T1000 (cell line): ENCODE measurements around the gene ADGRD1.

Source experiments
- DNase-seq: peaks from one replicate; lab custom pipeline; 2025; ENCODE audit warnings: mixed read lengths; lab: John Stamatoyannopoulos, UW

The ADGRD1 gene

GRCh38 chr12:130966443-130967030 is 12.8 kb downstream of the ADGRD1 start:
- no peak for DNase-seq

- DNase-seq = no peak
Observed at GRCh38 chr12:130967636-130968035, 13.9 kb downstream of the ADGRD1 start.

DNA sequence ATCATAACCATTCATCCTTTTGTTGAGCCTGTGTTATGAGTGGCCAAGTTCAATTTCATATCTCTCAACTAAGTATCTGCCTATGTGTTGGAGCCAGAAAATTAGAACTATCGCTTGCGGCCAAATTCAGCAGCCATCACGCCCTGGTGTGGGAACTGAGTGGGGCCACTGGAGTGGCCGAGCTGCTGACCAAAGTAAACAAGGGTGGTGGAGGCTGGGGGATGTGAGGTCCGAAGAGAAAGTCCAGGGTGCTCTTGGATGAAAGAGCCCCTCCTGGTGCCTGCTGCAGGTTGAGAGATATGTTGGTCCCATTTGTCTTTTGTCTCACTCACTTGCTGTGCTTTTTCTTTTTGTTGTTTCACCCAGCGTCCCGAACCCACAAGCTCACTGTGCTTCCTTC is 14.9 kb downstream of the ADGRD1 start:
- DNase-seq = no peak

GRCh38 chr12:130969223-130969622 is 15.5 kb downstream of the ADGRD1 start:
- DNase-seq = no peak

DNA sequence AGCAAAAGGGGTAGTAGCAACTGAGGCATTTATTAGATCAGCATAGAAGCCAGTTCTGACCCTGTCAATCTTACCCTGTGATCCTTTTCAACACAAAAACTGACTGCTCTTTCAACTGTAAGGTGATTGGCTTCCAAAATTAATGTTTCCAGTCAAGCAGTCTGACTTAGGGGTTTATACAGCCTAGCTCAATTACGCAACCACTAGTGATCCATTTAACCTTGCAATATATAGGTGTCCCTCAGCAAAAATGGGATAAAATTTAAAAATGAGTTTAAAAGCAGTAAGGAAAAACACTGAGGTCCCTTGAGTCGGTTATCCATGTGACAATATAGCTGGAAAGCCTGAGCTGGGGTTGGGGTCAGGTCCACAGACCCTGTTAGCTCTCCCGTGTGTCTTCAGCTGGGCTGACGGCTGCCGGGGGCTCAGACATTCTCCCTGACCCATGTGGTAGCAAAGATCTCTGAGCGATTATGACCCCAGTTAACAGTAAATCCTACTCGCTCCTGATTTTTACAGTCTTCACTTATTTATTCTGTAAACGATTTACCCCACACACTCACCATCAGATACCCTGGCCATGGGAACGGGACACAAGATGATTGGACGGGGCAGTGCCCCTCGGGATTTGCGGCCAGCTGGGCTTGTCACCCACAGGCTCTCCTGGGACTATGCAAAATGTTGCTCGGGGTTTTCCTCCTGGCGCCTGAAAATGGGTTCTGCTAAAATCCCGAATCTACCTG is 16.6 kb downstream of the ADGRD1 start:
- no peak for DNase-seq

DNA sequence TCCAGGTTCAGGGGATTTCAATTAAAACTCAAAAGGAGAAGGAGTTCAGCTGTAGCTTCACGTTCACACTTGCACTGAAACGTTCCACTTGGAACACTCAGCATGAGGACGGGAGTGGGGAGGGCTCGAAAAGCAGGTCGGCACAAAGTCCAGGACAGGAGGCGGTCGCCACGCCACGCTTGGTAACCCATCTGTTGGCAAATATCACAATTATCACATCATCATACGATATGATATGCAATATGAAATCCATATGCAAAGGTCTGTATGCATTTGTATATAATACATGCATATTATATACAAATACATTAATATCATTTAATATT is 17.2 kb downstream of the ADGRD1 start:
- DNase-seq = no peak

DNA sequence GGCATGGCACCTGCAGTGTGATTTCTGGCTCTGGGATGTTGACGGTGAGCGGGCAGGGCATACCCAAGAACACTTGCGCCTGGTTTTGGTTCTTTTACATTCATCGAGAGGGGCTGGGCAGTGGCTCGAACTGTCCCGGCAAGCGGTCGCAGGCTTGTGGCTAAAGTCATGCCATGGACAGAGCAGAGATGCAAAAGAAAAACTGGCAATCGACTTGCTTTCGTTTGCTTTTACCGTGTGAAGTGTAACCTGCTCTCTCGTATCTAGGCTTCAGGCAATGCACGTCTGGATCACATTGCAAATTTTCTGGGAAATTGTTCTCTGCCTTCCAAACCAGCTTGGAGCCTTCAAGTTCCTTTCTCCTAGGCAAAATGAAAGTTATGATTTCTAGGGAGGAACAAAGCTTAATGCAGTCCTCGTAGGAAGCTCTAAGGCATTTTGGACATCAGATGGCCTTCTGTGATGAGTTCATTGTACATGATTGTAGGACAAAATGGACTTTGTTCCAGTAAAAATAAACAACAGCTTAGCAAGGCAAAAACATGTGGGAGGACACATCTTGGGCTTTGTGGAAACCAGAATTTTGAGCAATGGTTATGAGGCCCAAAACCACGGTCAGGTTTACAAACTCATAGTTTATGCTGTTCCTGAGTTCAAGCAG is 18.3 kb downstream of the ADGRD1 start:
- DNase-seq = no peak

DNA sequence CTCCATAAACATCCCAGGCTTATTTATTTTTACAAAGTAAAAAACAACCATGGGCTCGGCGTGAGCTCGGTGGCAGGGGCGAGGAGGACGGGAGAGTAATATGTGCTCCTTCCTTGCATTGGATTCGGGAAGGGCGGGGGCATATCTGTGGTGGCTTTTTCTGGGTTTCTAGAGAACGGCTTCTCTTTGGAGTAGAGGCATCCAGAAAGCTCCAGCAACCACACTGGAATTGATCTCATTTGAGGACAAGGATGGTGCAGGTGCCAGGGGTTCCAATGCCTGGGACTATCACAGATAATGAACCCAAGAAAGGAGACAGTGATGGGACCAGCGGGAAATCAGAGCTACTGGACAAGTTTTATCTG is 18.9 kb downstream of the ADGRD1 start:
- no peak for DNase-seq

DNA sequence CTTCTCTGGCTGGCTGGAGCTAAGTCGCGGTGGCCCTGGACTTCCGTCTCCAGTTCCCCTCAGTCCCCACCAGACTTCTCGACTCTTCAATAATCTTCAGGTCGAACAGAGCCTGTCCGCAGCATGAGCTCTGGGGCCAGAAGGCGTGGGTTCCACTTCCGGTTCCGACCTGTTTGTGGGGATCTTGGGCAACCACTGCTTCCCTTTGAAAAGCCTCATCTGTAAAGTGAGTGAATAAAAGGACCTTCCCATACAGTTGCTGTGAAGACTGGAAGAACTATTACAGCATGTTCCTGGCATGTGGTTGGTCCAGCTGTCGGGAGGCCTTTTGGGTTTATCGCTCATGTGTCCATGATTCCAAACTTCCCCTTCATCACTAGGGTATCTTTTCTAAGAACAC is 19.4 kb downstream of the ADGRD1 start:
- no peak for DNase-seq

GRCh38 chr12:130973906-130974305 is 20.2 kb downstream of the ADGRD1 start:
- DNase-seq = no peak

- DNase-seq = no peak
Observed at GRCh38 chr12:130975116-130975515, 21.4 kb downstream of the ADGRD1 start.

DNA sequence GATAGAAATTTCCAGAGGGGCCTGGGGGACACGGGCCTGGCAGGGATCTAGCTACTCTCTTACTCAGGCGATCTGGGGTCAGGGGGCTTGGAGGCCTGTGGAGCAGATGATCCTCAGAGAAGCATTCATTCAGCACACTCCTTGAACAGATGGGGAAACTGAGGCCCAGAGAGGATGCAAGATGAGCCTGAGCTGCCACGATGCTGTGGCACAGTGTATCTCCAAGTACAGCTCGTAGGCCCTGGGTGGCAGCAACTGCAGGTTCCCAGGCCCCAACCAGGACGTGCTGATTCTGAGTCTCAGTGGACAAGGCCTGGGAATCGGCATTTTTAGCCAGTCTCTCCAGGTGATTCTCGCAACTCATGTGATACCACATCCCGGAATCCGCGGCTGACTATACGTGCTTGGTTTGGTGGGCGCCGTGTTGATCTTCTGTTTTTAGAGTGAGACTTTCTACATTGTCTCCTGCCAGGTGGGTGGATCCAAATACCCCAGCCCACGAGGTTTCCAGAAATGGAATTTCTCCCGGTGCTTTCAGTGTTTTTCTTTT is 22.5 kb downstream of the ADGRD1 start:
- no peak for DNase-seq

DNA sequence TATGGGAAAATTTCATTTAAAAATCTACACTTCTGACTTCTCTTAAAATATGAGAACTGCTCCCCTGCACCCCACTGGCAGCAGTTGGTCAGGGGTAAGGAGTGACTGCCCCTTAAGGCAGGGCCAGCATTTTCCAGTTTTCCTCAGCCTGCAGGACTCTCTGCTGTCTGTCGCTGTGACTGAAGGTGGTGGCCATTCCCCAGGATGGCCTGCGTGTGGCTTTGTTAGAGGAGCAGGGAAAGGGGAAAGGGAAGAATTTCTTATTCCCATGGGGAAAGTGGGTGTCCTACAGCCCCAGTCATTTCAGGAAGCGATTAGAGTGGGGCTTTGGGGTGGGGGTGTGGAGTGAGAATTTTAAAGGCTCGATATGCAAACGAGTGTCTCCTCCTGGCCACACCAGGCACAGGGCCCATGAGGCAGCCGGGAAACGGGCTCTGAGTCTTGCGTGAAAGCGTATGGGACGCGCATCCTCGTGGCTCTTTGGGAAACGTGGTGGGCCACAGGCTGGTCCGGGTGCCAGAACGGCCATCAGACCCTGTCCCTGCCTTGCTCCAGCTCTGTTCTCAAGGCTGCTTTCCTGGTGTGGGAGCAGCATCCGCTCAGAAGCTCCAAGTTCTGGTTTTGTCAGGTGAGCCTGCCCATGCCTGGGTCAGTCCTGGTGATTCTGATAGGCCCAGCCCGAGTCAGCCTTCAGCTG is 23.5 kb downstream of the ADGRD1 start:
- no peak for DNase-seq

DNA sequence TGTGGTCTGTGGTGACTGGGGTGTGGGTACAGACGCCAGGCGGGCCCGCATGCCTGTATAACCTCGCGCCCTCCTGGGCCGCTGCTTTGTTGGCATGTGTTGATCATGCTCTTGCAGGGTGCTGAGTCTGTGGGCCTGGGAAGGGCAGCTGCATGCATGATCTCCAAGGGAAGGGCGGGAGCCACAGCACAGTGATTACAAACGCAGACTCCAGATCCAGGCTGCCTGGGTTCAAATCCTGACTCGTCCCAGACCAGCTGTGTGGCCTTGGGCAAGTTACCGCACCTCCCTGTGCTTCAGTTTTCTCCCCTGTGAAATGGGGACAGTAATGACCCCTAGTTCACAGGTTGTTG is 24.0 kb downstream of the ADGRD1 start:
- no peak for DNase-seq

GRCh38 chr12:130978785-130979184 is 25.1 kb downstream of the ADGRD1 start:
- no peak for DNase-seq

DNA sequence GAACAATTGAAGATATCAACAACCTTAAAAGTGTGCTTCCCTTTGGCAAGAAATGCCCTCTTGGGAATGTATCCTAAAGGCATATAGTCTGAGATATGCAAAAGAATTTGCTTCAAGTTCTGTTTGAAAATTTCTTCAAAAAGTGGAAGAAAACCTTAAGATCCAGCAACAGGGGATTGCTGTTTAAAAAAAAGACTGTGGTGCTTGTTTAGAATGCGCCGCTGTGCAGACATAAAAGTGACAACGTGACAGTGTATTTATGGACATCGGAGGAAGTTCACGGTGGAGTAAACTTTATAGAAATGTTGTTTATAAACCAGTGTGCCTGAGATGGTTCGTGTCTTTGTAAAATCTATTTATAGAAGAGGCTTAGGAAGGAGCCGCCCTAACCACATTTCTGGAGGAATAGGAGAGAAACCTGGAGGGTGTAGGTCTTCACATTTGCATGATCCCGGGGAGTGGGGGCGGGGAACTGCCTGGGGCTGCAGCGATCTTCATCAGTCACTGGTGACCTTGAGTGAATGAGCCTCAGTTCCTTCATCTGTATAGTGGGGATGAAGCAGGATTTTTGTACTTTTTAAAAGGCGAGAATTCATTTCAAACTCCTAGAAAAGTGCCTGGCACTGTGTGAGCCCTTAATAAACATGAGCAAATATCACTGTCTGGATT is 27.5 kb downstream of the ADGRD1 start:
- DNase-seq = no peak

GRCh38 chr12:130981911-130982310 is 28.2 kb downstream of the ADGRD1 start:
- DNase-seq = no peak

DNA sequence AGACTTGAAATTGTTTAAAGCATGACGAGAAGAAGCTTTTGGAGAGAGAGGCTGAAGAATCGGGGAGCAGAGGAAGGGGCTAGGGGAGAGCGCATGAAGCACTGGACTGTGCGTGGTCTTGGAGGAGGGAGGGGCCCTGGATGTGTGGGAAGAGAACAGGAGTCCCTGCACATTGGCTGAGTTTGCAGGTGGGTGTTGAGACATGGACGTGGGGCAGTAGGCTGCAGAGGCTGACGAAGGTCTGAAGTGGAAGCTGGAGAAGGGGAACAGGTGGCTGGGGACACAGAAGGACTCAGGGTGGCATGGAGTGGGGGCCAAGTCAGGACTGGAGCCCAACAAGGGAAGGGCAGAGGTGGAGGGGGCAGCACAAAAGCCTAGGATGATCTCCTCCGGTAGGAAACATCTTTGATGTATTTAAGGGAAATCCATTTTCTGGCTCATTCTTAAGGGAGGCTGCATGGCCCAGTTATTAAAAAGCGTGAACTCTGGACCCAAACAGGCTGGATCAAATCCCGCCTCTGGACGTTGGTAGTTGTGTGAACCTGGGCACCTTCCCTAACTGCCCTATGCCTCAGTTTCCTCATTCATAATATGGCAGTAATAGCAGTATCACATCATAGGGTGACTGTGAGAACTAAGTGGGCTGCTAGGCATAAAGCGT is 29.0 kb downstream of the ADGRD1 start:
- no peak for DNase-seq

GRCh38 chr12:130983328-130984017 is 29.8 kb downstream of the ADGRD1 start:
- no peak for DNase-seq

DNA sequence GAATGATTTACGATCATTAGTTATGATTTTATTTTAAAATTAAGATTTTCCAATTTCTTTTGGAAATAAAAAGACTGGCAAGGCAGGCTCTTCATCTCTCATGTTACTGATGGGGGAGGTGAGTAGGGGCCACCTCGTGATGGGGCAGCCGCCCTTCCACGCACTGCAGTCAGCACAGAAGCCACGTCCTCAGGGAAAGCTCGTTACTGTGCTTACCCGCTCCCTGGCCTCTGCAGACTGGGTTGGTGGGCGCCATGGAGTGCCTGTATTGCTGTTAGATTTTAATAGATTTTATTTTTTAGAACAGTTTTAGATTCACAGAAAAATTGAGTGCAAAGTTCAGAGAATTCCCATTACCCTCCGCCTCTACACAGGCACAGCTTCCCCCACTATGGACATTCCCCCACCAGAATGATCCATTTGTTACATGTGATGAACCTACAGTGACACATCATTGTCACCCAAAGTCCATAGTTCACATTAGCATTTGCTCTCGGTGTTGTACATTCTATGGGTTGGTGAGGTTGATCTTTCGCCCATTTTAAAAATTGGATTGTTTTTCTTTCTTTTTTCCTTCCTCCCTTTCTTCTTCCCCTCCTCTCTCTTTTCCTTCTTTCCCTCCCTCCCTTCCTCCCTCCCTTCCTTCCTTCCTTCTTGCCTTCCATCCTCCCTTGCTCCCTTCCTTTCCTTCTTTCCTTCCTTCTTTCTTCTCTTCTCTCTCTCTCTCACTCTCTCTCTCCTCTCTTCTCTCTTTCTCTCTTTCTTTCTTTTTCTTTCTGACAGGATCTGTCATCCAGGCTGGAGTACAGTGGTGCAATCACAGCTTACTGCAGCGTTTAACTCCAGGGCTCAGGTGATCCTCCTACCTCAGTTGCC is 30.7 kb downstream of the ADGRD1 start:
- no peak for DNase-seq
